Measurements from ENCODE around the gene CABP4.

CABP4 gene

DNA sequence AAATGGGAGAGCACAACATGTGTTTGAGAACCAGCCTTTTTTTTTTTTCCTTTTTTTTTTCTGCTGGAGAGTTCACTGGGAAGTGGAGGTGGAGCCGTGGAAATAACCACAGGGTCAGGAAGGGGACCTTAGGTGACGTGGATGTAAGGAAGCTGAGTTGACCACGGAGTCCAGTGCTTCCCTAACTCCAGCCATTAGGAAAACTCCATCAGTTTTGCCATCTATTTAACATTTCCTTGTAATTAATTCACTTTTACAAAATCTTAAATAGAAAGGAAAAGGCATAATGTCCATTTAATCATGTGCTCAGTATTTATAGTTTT lies 54.8 kb downstream of the CABP4 start:
- DNase-seq (ENCODE audit: low read depth in 1 of 2, low spot score in 1 of 2) = no peak

All from stimulated activated CD4-positive, alpha-beta T cell treated with anti-CD3 and anti-CD28 coated beads, Interleukin-15, amount 100 ng/mL, for 1 hour (primary cell).